ENCODE data around the gene PPFIBP1. TPM values are rescaled to one million over a fixed set of nuclear protein-coding genes. Genes with fewer than 3 reads are reported as not detected.

Gene PPFIBP1
- total and polyA plus RNA-seq, 2 of the 8 experiments (the other 6 are each of a cell fraction or from before 2014, with no cell fraction given) = 7.7 to 31.3 TPM

DNA sequence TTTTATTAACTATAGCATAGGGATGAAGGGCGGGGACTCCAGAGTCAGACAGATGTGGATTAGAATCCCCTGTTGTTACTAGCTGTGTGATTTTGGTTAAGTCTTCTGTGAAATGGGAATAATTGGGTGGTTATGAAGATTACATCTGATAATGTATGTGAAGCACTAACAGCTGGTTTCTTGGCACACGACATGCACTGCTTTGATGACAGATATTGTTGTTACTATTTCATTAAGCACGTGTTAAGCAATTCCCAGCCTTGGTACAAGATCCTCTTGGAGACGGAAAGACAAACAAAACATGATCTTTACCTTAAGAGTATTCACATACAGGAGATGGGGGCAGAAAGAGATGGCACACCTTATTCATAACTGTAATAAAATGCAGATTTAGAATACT is 7.9 kb downstream of the PPFIBP1 start:
- TF ChIP-seq BRCA1 (IDR thresholded peaks at IDR 0.05; ENCODE audit: low read depth, low read length) = no peak
- TF ChIP-seq EZH2 (IDR thresholded peaks at IDR 0.05; ENCODE audit: low read depth, low read length, severe bottlenecking) = no peak
- no peak for TF ChIP-seq RXRA (IDR thresholded peaks at IDR 0.05; ENCODE audit: insufficient read depth, low read depth, low read length)
- TF ChIP-seq SUZ12 (IDR thresholded peaks at IDR 0.05; ENCODE audit: low read length) = no peak
- no peak for TF ChIP-seq ATF3 (IDR thresholded peaks at IDR 0.05; ENCODE audit: insufficient read depth, low read depth, low read length)
- Histone ChIP-seq H3K9ac (replicated peaks in 1 of 4; ENCODE audit: extremely low read depth in 1 of 4, low read depth in 3 of 4, low read length in 3 of 4) (no peak overlapping the region), H3K9me3 (ENCODE audit: insufficient read depth in 2 of 2, low read depth in 1 of 2, low read length in 1 of 2) (no peaks in the 10 kb centered on the region), H3K4ac (replicated peaks; ENCODE audit: insufficient read length, low read depth, low read length) (no peak overlapping the region), H3K18ac (ENCODE audit: extremely low read depth, low read length) (no peak overlapping the region), H4K20me1 (replicated peaks in 1 of 2; ENCODE audit: control insufficient read depth in 1 of 2, insufficient read depth in 2 of 2, low read length in 2 of 2) (peaks cover 0 to 2% of the 10 kb centered on the region in 2 experiments), H3K4me2 (ENCODE audit: insufficient read depth in 1 of 2, low read depth in 2 of 2, low read length in 2 of 2) (no peak overlapping the region), H2BK5ac (ENCODE audit: low read depth, low read length) (no peak overlapping the region), H3K14ac (ENCODE audit: insufficient read length) (no peak overlapping the region), H2BK120ac (replicated peaks; ENCODE audit: low read depth, low read length) (no peak overlapping the region), H3K27me3 (replicated peaks in 1 of 4; ENCODE audit: control insufficient read depth in 3 of 4, extremely low read depth in 1 of 4, insufficient read depth in 3 of 4, low read length in 3 of 4) (no peaks in the 10 kb centered on the region), H4K8ac (ENCODE audit: extremely low read depth, insufficient read depth, low read length) (no peak overlapping the region), H3K23me2 (ENCODE audit: low read depth, low read length) (no peaks in the 10 kb centered on the region), H3K4me3 (ENCODE audit: extremely low read depth in 1 of 4, insufficient read depth in 2 of 4, low read depth in 3 of 4, low read length in 4 of 4) (no peak overlapping the region), H2AK5ac (ENCODE audit: low read depth, low read length) (no peak overlapping the region), H2AFZ (ENCODE audit: low read length) (no peak overlapping the region), H4K5ac (ENCODE audit: insufficient read length, low read depth, low read length) (no peak overlapping the region), H3K56ac (replicated peaks; ENCODE audit: insufficient read length, low read depth, low read length) (no peak overlapping the region), H3K79me1 (ENCODE audit: low read depth, low read length) (peaks cover 5% of the 10 kb centered on the region; the same call in 1 of the 2 replicates), H3K79me2 (ENCODE audit: control insufficient read depth in 1 of 2, insufficient read depth in 2 of 2, low read length in 2 of 2) (peaks cover 0 to 34% of the 10 kb centered on the region in 2 experiments; a peak in 3 of 4 replicates), H2BK12ac (ENCODE audit: low read depth, low read length) (no peak overlapping the region), H2BK20ac (ENCODE audit: low read length) (no peak overlapping the region), H4K91ac (replicated peaks; ENCODE audit: insufficient read length, low read length) (no peak overlapping the region), H2BK15ac (ENCODE audit: low read length) (no peak overlapping the region), H3K4me1 (replicated peaks in 1 of 4; ENCODE audit: control insufficient read depth in 3 of 4, insufficient read depth in 4 of 4, low read length in 3 of 4) (peaks cover 0 to 8% (median under 1%) of the 10 kb centered on the region in 4 experiments; a peak in 2 of 7 replicates), H3K27ac (ENCODE audit: low read depth, low read length) (no peak overlapping the region), H3K36me3 (ENCODE audit: control insufficient read depth in 2 of 4, insufficient read depth in 4 of 4, low read length in 3 of 4) (no peaks in the 10 kb centered on the region), H3K23ac (ENCODE audit: insufficient read length) (no peak overlapping the region)
- DNase-seq (ENCODE audit: low read depth in 1 of 2, low spot score in 2 of 2) = no peak
- ChIA-PET CTCF (ENCODE audit: partially characterized antibody) (interaction anchor here (0.6 to 1.6 kb wide), 4 partner anchors 10 to 50 kb away, joined by 3 to 4 read pairs (median 4); no protein-coding TSS in a partner anchor), POLR2A (ENCODE audit: partially characterized antibody) (interaction anchor here (0.7 kb wide), 1 partner anchor 9 kb away, joined by 3 read pairs; no protein-coding TSS in a partner anchor)
- no peak for FAIRE-seq
- 93% methylated on average over 4 of the region's 4 CpGs; no CpG with 5 or more reads in 1 of the 2 experiments for WGBS, 2 experiments (ENCODE audit: extremely low coverage in 1 of 2, insufficient coverage in 1 of 2, insufficient read length in 1 of 2, insufficient replicate concordance in 2 of 2, low coverage in 1 of 2, low lambda C conversion rate in 2 of 2, missing lambda C conversion rate in 1 of 2)

All from H1 (cell line).